Measurements from ENCODE around the gene RELN. TPM values are rescaled to one million over a fixed set of nuclear protein-coding genes. Genes with fewer than 3 reads are reported as not detected.

RELN gene
- total RNA-seq, 5 donors from 2014 or later (not counting 1 experiment from before 2014, with no cell fraction given): 0.20 to 0.50 (median 0.41) TPM; not detected in 2

DNA sequence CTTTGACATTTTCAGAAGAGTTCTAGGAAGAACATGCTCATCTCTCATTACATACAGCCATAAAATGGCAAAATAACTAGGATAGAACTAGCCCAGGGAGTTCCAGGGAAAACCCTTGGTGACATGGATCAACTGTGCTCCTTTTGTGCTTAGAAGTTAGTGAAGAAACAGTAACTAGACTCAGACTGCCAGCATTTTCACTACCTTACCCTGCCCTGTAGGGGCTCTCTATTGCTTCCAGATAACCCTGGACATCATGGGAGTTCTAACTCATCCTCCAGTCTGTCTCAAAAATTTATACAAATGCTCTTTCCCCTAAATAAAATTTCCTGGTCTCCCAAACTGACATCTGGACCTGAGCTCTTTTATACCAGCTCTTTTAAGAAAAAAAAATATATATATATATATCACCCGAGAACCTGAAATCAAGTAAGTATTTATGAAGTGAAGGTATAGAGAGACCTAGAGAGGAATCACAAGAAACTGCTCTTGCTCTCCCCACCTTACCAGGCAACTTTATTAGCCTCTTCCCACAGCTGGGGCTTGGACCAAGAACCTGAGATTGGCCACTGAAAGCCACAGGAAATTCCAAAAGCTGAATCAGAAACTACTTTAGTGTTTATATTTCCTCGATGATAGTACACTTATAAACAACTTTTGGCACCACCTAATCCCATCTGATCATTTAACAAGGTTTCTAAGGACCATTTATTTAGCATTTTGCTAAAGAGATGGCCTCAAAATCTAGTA lies 101.4 kb downstream of the RELN start:
- ChIA-PET POLR2A (no interaction called here), CTCF (no interaction called here)
- no peak for DNase-seq
- Mint-ChIP-seq H3K4me1 (no peaks in the 10 kb centered on the region), H3K9me3 (peaks cover 0 to 9% (median 4%) of the 10 kb centered on the region in 3 donors), H3K27ac (no peak overlapping the region), H3K36me3 (no peaks in the 10 kb centered on the region), H3K27me3 (peaks cover 0 to 6% of the 10 kb centered on the region in 2 donors), H3K4me3 (no peak overlapping the region)
- no peaks in the 10 kb centered on the region for H3K9me3 ChIP-seq
- no peak overlapping the region for H3K27ac ChIP-seq (ENCODE audit: low read length)
- no peak for ATAC-seq (replicated peaks in 1 of 4)
- H3K36me3 ChIP-seq (ENCODE audit: control insufficient read depth in 2 of 2, extremely low read depth in 1 of 2, insufficient read depth in 1 of 2, low read length in 1 of 2): no peaks in the 10 kb centered on the region
- H3K27me3 ChIP-seq (replicated peaks in 1 of 2; ENCODE audit: control insufficient read depth in 2 of 2, extremely low read depth in 1 of 2, insufficient read depth in 2 of 2, low read length in 1 of 2): no peaks in the 10 kb centered on the region
- WGBS (ENCODE audit: insufficient coverage): no CpG with 5 or more reads among the region's 2 CpGs
- H3K4me3 ChIP-seq (ENCODE audit: control insufficient read depth in 1 of 2, extremely low read depth in 1 of 2, low read length in 1 of 2): no peak overlapping the region
- H3K4me1 ChIP-seq (ENCODE audit: control insufficient read depth in 1 of 2, extremely low read depth in 1 of 2, insufficient read depth in 2 of 2, low read length in 2 of 2): no peaks in the 10 kb centered on the region

DNA sequence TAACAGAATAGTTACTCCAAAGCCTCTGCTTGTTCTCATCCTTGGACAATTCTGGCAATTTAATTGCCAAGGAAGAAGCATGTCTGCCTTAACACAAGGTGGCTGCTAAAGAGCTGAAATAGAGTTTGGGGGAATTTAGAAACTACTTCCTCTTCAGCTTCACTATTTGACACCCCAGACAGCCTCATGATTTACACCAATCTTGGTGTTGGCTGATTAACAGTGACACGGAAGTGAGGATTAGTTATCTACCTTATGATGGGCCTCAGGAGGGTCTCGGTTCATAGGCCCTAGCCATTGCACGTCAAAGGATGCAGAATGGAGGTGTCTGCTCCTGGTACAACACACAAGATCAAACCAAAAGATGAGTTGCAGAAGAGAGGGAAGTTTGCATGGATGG lies 102.4 kb downstream of the RELN start:
- CTCF ChIA-PET: no interaction called here
- no peaks in the 10 kb centered on the region for H3K36me3 Mint-ChIP-seq
- DNase-seq (no peak), ATAC-seq (replicated peaks in 1 of 4) (no peak)
- Histone ChIP-seq H3K27ac (ENCODE audit: low read length) (no peak overlapping the region), H3K27me3 (replicated peaks in 1 of 2; ENCODE audit: control insufficient read depth in 2 of 2, extremely low read depth in 1 of 2, insufficient read depth in 2 of 2, low read length in 1 of 2) (no peaks in the 10 kb centered on the region), H3K36me3 (ENCODE audit: control insufficient read depth in 2 of 2, extremely low read depth in 1 of 2, insufficient read depth in 1 of 2, low read length in 1 of 2) (no peaks in the 10 kb centered on the region), H3K4me1 (ENCODE audit: control insufficient read depth in 1 of 2, extremely low read depth in 1 of 2, insufficient read depth in 2 of 2, low read length in 2 of 2) (no peaks in the 10 kb centered on the region), H3K4me3 (ENCODE audit: control insufficient read depth in 1 of 2, extremely low read depth in 1 of 2, low read length in 1 of 2) (no peak overlapping the region), H3K9me3 (no peaks in the 10 kb centered on the region)
- POLR2A ChIA-PET: no interaction called here
- H3K27me3 Mint-ChIP-seq: peaks cover 0 to 6% of the 10 kb centered on the region in 2 donors
- no peak overlapping the region for H3K27ac Mint-ChIP-seq
- no peaks in the 10 kb centered on the region for H3K4me1 Mint-ChIP-seq
- H3K4me3 Mint-ChIP-seq: no peak overlapping the region
- no CpG with 5 or more reads among the region's 3 CpGs for WGBS (ENCODE audit: insufficient coverage)
- peaks cover 0 to 9% (median 4%) of the 10 kb centered on the region in 3 donors for H3K9me3 Mint-ChIP-seq

DNA sequence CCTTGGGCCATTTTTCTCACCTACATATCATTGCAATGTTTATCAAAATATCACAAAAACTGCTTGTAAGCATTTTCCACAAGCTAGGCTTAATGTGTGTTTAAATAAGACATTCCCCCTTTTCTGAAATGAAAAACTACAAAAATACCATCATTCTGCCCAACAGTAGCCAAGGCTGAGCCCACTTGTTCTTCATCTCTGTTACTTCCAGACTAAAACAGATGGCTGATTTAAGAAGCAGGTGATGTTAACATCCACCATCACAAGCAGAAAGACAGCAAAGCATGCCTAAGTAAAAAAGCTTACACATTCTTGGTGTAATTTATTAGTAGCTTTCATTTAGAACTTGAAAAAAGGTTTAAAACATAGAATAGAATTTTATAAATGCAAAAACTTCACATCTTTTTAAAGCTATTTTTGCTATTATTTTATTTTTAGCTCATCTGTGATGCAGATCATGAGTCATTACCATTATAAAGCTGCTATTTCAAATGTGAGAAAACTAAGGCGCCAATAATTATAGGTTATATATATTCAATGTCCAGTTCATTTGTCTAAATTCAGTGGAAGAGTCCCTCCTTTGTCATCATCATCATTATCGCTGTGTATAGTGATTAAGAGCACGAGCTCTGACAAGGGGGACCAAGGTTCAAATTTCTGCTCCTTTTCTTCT lies 109.4 kb downstream of the RELN start:
- no peak overlapping the region for H3K27ac ChIP-seq (ENCODE audit: low read length)
- Mint-ChIP-seq H3K4me3 (no peak overlapping the region), H3K9me3 (peaks cover 0 to 8% (median 4%) of the 10 kb centered on the region in 3 donors), H3K27me3 (peaks cover 0 to 5% of the 10 kb centered on the region in 2 donors), H3K27ac (no peak overlapping the region), H3K4me1 (no peaks in the 10 kb centered on the region), H3K36me3 (no peaks in the 10 kb centered on the region)
- H3K9me3 ChIP-seq: no peaks in the 10 kb centered on the region
- no peak for ATAC-seq (replicated peaks in 1 of 4)
- no peak for DNase-seq
- no peaks in the 10 kb centered on the region for H3K36me3 ChIP-seq (ENCODE audit: control insufficient read depth in 2 of 2, extremely low read depth in 1 of 2, insufficient read depth in 1 of 2, low read length in 1 of 2)
- WGBS (ENCODE audit: insufficient coverage): 70% methylated on average over 2 of the region's 3 CpGs
- POLR2A ChIA-PET: no interaction called here
- no peaks in the 10 kb centered on the region for H3K4me1 ChIP-seq (ENCODE audit: control insufficient read depth in 1 of 2, extremely low read depth in 1 of 2, insufficient read depth in 2 of 2, low read length in 2 of 2)
- no peaks in the 10 kb centered on the region for H3K27me3 ChIP-seq (replicated peaks in 1 of 2; ENCODE audit: control insufficient read depth in 2 of 2, extremely low read depth in 1 of 2, insufficient read depth in 2 of 2, low read length in 1 of 2)
- no peak overlapping the region for H3K4me3 ChIP-seq (ENCODE audit: control insufficient read depth in 1 of 2, extremely low read depth in 1 of 2, low read length in 1 of 2)
- CTCF ChIA-PET: interaction anchor here in 1 of 2 donors (0.6 kb wide), 1 partner anchor 15 kb away, joined by 3 read pairs; no protein-coding TSS in a partner anchor

DNA sequence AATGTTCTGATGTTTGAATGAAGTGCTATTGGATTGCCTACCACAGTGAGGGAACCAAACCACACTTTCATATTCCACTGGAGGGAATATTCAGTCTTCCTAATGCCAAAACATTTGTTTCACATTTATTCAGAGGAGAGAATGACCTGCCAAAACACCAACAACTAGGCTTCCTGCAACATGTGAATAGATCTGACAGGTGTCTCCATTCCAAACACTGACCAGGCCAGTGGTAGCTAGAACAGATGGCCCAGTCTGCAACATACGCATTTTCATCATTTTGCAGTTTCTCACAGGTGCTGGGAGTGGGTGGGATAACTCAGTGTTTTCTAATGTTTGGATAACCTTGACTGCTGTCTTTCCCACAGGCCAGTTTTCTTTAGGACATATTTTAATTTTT lies 110.0 kb downstream of the RELN start:
- ATAC-seq (replicated peaks in 1 of 4) (no peak), DNase-seq (no peak)
- WGBS (ENCODE audit: insufficient coverage): no CpG with 5 or more reads among the region's 1 CpG
- no peaks in the 10 kb centered on the region for H3K4me1 ChIP-seq (ENCODE audit: control insufficient read depth in 1 of 2, extremely low read depth in 1 of 2, insufficient read depth in 2 of 2, low read length in 2 of 2)
- no peaks in the 10 kb centered on the region for H3K9me3 ChIP-seq
- CTCF ChIA-PET: no interaction called here
- no peaks in the 10 kb centered on the region for H3K27me3 ChIP-seq (replicated peaks in 1 of 2; ENCODE audit: control insufficient read depth in 2 of 2, extremely low read depth in 1 of 2, insufficient read depth in 2 of 2, low read length in 1 of 2)
- Mint-ChIP-seq H3K36me3 (no peaks in the 10 kb centered on the region), H3K4me1 (no peaks in the 10 kb centered on the region), H3K4me3 (no peak overlapping the region), H3K27ac (no peak overlapping the region), H3K27me3 (peaks cover 0 to 5% of the 10 kb centered on the region in 2 donors), H3K9me3 (peaks cover 0 to 8% (median 2%) of the 10 kb centered on the region in 3 donors)
- no peaks in the 10 kb centered on the region for H3K36me3 ChIP-seq (ENCODE audit: control insufficient read depth in 2 of 2, extremely low read depth in 1 of 2, insufficient read depth in 1 of 2, low read length in 1 of 2)
- no peak overlapping the region for H3K27ac ChIP-seq (ENCODE audit: low read length)
- POLR2A ChIA-PET: no interaction called here
- no peak overlapping the region for H3K4me3 ChIP-seq (ENCODE audit: control insufficient read depth in 1 of 2, extremely low read depth in 1 of 2, low read length in 1 of 2)

DNA sequence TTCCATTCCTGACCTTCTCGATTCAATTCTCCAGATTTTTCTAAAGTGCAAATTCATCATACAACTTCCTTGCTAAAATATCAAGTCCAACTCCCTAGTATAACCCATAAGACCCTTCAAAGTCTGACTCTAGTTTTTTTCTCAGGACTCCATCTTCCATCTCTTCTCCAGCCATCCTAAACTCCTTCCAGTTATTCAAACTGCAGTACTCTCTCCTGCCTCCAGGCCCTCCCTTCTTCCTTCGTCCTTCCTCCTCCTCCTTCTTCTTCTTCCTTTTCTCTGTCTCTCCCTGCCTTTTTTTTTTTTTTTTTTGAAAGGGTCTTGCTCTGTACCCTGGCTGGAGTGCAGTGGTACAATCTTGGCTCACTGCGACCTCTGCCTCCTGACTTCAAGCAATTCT lies 111.9 kb downstream of the RELN start:
- Mint-ChIP-seq H3K36me3 (no peaks in the 10 kb centered on the region), H3K27me3 (peaks cover 0 to 5% of the 10 kb centered on the region in 2 donors), H3K4me1 (no peaks in the 10 kb centered on the region), H3K27ac (no peak overlapping the region), H3K9me3 (peaks cover 0 to 4% (median 0%) of the 10 kb centered on the region in 3 donors), H3K4me3 (no peak overlapping the region)
- no peaks in the 10 kb centered on the region for H3K4me1 ChIP-seq (ENCODE audit: control insufficient read depth in 1 of 2, extremely low read depth in 1 of 2, insufficient read depth in 2 of 2, low read length in 2 of 2)
- WGBS (ENCODE audit: insufficient coverage): 63% methylated on average over 2 of the region's 3 CpGs
- DNase-seq (no peak), ATAC-seq (replicated peaks in 1 of 4) (no peak)
- CTCF ChIA-PET: no interaction called here
- no peaks in the 10 kb centered on the region for H3K36me3 ChIP-seq (ENCODE audit: control insufficient read depth in 2 of 2, extremely low read depth in 1 of 2, insufficient read depth in 1 of 2, low read length in 1 of 2)
- H3K27me3 ChIP-seq (replicated peaks in 1 of 2; ENCODE audit: control insufficient read depth in 2 of 2, extremely low read depth in 1 of 2, insufficient read depth in 2 of 2, low read length in 1 of 2): no peaks in the 10 kb centered on the region
- POLR2A ChIA-PET: no interaction called here
- no peak overlapping the region for H3K4me3 ChIP-seq (ENCODE audit: control insufficient read depth in 1 of 2, extremely low read depth in 1 of 2, low read length in 1 of 2)
- no peak overlapping the region for H3K27ac ChIP-seq (ENCODE audit: low read length)
- no peaks in the 10 kb centered on the region for H3K9me3 ChIP-seq

DNA sequence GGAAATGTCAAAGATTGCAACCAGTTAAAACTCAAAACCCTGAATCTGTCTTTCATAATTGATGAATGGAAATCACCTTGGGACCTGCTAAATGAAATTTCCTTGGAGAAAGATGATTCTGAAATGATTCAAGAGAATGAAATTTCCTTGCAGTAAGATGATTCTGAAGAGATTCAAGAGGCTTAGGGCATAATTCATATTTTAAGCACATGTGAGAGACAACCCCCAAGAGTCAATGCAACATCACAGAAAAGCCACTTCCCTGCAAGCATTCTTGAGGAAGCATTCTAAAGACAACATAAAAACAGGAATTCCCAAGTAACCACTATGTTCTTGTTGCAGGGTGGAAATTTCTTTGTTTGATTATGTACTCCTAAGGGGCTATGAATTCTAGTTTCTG lies 113.7 kb downstream of the RELN start:
- Mint-ChIP-seq H3K27me3 (peaks cover 0 to 5% of the 10 kb centered on the region in 2 donors), H3K36me3 (no peaks in the 10 kb centered on the region), H3K27ac (no peak overlapping the region), H3K4me3 (no peak overlapping the region), H3K9me3 (peaks cover 0 to 4% (median 0%) of the 10 kb centered on the region in 3 donors), H3K4me1 (no peaks in the 10 kb centered on the region)
- POLR2A ChIA-PET: no interaction called here
- DNase-seq (no peak), ATAC-seq (replicated peaks in 1 of 4) (no peak)
- no peaks in the 10 kb centered on the region for H3K27me3 ChIP-seq (replicated peaks in 1 of 2; ENCODE audit: control insufficient read depth in 2 of 2, extremely low read depth in 1 of 2, insufficient read depth in 2 of 2, low read length in 1 of 2)
- CTCF ChIA-PET: no interaction called here
- no peaks in the 10 kb centered on the region for H3K9me3 ChIP-seq
- H3K4me1 ChIP-seq (ENCODE audit: control insufficient read depth in 1 of 2, extremely low read depth in 1 of 2, insufficient read depth in 2 of 2, low read length in 2 of 2): no peaks in the 10 kb centered on the region
- no peaks in the 10 kb centered on the region for H3K36me3 ChIP-seq (ENCODE audit: control insufficient read depth in 2 of 2, extremely low read depth in 1 of 2, insufficient read depth in 1 of 2, low read length in 1 of 2)
- no peak overlapping the region for H3K27ac ChIP-seq (ENCODE audit: low read length)
- H3K4me3 ChIP-seq (ENCODE audit: control insufficient read depth in 1 of 2, extremely low read depth in 1 of 2, low read length in 1 of 2): no peak overlapping the region
